Ovary (tissue), 9 donors: ENCODE measurements around the gene RAB28. TPM values are rescaled to one million over a fixed set of nuclear protein-coding genes. Genes with fewer than 3 reads are reported as not detected.

Experiments
- DNase-seq, 5 donors: peaks; one replicate each; pipeline ENCODE4 v3.0.0-alpha.2; 2019 to 2020
- H3K27ac ChIP-seq, 2 donors: fragments of 200-600 bp; one replicate each; pipeline versions ENCODE4 v1.5.1 to v1.8.0; 2019 to 2022
- H3K27me3 ChIP-seq: fragments of 200-600 bp; one replicate; pipeline ENCODE4 v1.8.0; 2022
- H3K36me3 ChIP-seq: fragments of 200-600 bp; sonication (generic); one replicate; pipeline ENCODE4 v1.5.1; 2019
- H3K4me1 ChIP-seq: one replicate; pipeline ENCODE4 v1.8.1; 2013; ENCODE audit warnings: mild to moderate bottlenecking, moderate library complexity; ENCODE audit not compliant: insufficient read depth
- H3K4me3 ChIP-seq: fragments of 200-600 bp; sonication (generic); one replicate; pipeline ENCODE4 v1.5.1; 2017
- H3K9me3 ChIP-seq, 2 donors: fragments of 200-600 bp in 1 of 2; sonication (generic) in 1 of 2; one replicate each; pipeline versions ENCODE4 v1.5.1 to v1.8.1; 2013 to 2019; ENCODE audit warnings: mild to moderate bottlenecking in 1 of 2, moderate library complexity in 1 of 2
- EP300 ChIP-seq: sonication (generic); formaldehyde crosslinking; IDR thresholded peaks from one replicate; pipeline ENCODE4 v1.6.1; 2017; ENCODE audit warnings: antibody characterized with exemption
- POLR2A ChIP-seq: fragments of 450-650 bp; IDR thresholded peaks from one replicate; pipeline ENCODE4 v1.6.1; 2017; ENCODE audit warnings: antibody characterized with exemption, mild to moderate bottlenecking, moderate library complexity
- WGBS, 3 donors: extraction: QIAGEN DNeasy Blood & Tissue Kit in 1 of 3; methylation state at CpG; one replicate each; pipeline versions ENCODE4 v1.1.5 to v1.1.7; 2013 to 2017; 5-methylcytosine and 5-hydroxymethylcytosine counted together
- intact Hi-C, 4 donors: fragments of 100-400 bp; cut with DNase I; formaldehyde crosslinking; loops; one replicate each; pipeline versions ENCODE4 v1.11.0 to v1.15.1; 2022 to 2023
- polyA plus RNA-seq, 2 donors: library from polyadenylated mRNA; stranded (reverse); fragments of 200-250 nt in 1 of 2; fragments of 350-450 nt in 1 of 2; fragmentation: Illumina TruSeq in 1 of 2; extraction: RNeasy Lipid Tissue Mini Kit (QIAGEN cat#74804) in 1 of 2; gene quantifications; one replicate each; pipeline ENCODE4 v1.2.3, GENCODE V29; 2013 to 2014
- total RNA-seq, 7 donors: library from RNA; depleted of rRNA in 2 of 7; stranded (reverse); fragments of >200 nt in 2 of 7; fragmentation: NEBNext Ultra II Directional in 3 of 7; extraction: Animal tissue kit (Norgen Biotek cat#: 25700) in 3 of 7; gene quantifications; one replicate each; pipeline versions ENCODE4 v1.1.0 to v1.2.4, GENCODE V29; 2016 to 2023
- TF ChIP-seq, protein P1 (sequence below), 3 donors: fragments of 450-650 bp in 2 of 3; fragments of 200-600 bp in 1 of 3; IDR thresholded peaks; one replicate each; pipeline versions ENCODE4 v1.5.1 to v1.8.0; 2016 to 2022; ENCODE audit warnings: antibody characterized with exemption in 3 of 3, mild to moderate bottlenecking in 1 of 3
- donor health status: DM: no; HTN: no; CAD: no; lungs with moderate emphysema.
- donor health status: DM: no; HTN: no; CAD: no.
- donor health status: Bipolar disorder and iron deficiency.
- donor health status: DM: yes; HTN: yes; CAD: no.
- donor health status: DM: no; HTN: no; CAD: no.
- donor health status: DM: yes; HTN: yes; CAD: no.

The RAB28 gene
- total and polyA plus RNA-seq, 9 donors = 17.4 to 24.2 (median 20.0) TPM

DNA sequence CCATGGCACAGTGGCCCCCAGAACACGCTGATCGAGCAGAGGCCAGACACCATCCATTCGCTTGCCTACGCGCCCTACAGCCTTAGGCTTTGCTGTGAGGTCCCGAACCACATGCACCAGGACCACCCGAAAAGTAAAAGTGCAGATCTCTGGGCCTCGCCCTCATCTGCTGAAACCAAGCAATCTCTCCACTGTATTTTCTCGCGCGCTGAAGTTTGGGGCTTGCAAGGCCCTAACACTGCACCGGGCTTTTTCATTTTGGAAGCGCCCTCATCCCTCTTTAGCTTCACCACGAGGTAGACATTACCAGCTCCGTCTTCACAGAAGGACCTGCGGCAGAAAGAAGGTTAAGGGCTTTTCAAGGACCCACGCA is 39.0 kb upstream of the RAB28 start:
- no peaks in the 10 kb centered on the region for H3K27me3 ChIP-seq
- no peaks in the 10 kb centered on the region for H3K36me3 ChIP-seq
- peaks cover 0 to 19% of the 10 kb centered on the region in 2 donors for H3K9me3 ChIP-seq
- DNase-seq = no peak
- H3K27ac ChIP-seq = no peak overlapping the region
- no peak overlapping the region for H3K4me3 ChIP-seq
- TF ChIP-seq EP300 (no peak), POLR2A (no peak)
- TF ChIP-seq, protein P1, sequence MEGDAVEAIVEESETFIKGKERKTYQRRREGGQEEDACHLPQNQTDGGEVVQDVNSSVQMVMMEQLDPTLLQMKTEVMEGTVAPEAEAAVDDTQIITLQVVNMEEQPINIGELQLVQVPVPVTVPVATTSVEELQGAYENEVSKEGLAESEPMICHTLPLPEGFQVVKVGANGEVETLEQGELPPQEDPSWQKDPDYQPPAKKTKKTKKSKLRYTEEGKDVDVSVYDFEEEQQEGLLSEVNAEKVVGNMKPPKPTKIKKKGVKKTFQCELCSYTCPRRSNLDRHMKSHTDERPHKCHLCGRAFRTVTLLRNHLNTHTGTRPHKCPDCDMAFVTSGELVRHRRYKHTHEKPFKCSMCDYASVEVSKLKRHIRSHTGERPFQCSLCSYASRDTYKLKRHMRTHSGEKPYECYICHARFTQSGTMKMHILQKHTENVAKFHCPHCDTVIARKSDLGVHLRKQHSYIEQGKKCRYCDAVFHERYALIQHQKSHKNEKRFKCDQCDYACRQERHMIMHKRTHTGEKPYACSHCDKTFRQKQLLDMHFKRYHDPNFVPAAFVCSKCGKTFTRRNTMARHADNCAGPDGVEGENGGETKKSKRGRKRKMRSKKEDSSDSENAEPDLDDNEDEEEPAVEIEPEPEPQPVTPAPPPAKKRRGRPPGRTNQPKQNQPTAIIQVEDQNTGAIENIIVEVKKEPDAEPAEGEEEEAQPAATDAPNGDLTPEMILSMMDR (IDR thresholded peaks at IDR 0.05) = no peak
- intact Hi-C loops = no loop called here
- WGBS, 3 donors = 4 to 7% (median 5%) methylated on average over 17 of the region's 17 CpGs
- no peaks in the 10 kb centered on the region for H3K4me1 ChIP-seq

DNA sequence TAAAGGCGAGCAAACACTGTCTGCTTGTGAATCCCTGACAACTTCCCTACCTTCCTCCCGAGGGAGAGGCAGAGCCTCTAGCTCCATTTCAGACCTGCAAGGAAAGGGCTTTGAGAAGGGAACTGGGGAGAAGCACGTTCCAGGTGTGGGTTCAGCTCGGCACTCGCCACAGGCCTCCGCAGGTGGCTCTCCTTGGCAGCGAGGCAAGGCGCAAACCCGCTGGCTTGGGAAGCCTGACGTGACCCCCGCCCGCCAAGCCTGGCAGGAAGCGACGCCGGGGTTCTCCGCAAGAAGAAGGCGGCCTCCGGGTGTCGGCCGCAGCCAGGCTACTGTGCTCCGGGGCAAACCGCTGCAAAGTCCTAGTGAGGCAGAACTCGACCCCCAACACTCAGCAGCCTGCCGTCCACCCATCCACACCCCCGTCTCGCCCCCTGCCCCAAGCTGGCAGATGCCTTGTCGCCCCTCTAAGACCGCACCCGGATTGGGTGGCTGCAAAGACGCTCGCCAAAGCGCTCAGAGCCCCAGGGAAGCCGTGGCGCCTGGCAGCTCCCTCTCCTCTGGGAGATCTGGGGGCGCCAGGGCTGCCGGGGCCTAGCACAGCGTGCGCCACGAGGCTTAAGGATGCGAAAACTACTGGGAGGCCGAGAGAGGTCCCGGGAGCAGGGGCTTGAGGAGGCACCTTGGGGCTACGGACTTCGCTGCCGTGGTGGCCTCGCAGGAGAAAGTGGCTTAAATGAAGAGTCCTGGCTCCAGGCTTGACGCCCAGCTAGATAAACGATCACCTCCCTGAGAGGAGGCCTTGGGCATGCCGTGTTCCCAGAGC is 38.4 kb upstream of the RAB28 start:
- H3K9me3 ChIP-seq = peaks cover 0 to 19% of the 10 kb centered on the region in 2 donors
- no peak overlapping the region for H3K27ac ChIP-seq
- H3K36me3 ChIP-seq = no peaks in the 10 kb centered on the region
- intact Hi-C loops = no loop called here
- WGBS, 3 donors = 2 to 4% (median 3%) methylated on average over 38 to 49 of the region's 49 CpGs
- H3K4me3 ChIP-seq = no peak overlapping the region
- TF ChIP-seq, protein P1 (IDR thresholded peaks at IDR 0.05) = no peak
- TF ChIP-seq EP300 = no peak
- no peak for TF ChIP-seq POLR2A
- H3K27me3 ChIP-seq = no peaks in the 10 kb centered on the region
- H3K4me1 ChIP-seq = no peaks in the 10 kb centered on the region
- no peak for DNase-seq

DNA sequence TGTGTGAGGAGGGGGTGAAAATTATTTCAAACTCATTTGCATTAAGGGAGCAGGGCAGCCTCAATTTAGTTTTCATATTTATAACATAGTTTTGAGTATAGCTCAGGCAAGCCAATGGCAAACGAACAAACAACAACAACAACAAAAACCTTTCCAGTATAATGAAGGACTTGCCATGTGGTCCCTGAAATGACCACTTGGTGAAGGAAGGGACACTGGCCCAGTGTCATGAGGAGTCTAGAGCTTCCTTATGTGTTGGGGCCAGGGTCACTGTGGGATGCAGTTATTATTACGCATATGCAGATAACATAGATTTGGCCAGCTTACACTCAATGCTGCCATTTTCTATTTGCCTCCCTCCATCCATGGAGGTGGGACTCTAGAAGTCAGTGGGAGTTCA is 36.9 kb upstream of the RAB28 start:
- H3K27ac ChIP-seq = no peak overlapping the region
- no peaks in the 10 kb centered on the region for H3K36me3 ChIP-seq
- WGBS, 3 donors = 34 to 62% (median 38%) methylated on average over 2 of the region's 2 CpGs
- no peak for DNase-seq
- H3K27me3 ChIP-seq = no peaks in the 10 kb centered on the region
- no peak overlapping the region for H3K4me3 ChIP-seq
- H3K4me1 ChIP-seq = no peaks in the 10 kb centered on the region
- TF ChIP-seq POLR2A = no peak
- no peak for TF ChIP-seq EP300
- TF ChIP-seq, protein P1 (IDR thresholded peaks at IDR 0.05) = no peak
- intact Hi-C loops = no loop called here
- H3K9me3 ChIP-seq = peaks cover 0 to 19% of the 10 kb centered on the region in 2 donors

DNA sequence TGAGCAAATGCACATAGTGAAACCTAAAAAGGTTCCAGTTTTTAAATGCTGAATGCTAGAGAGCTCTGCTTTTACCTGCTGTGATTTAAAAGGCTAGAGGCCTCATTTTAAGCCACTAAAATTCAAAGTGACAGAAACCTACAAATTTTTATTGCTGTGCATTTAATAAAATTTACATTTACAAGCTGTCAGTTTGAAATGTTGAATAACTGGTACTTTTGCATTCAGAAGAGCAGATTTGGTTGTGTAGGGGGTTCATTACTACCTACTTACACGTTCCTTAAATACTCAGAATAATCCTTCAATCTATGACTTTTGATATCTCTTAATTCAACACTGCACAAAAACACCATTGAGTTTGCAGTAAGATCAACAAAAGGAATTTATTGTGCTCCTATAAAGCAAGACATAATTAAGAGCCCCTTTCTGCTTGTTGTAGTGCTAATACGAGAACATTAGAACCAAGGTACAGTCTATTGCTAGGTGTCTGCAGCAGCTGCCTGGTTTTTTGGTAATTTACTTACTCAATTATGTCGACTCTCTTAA is 32.2 kb upstream of the RAB28 start:
- TF ChIP-seq EP300 = no peak
- TF ChIP-seq POLR2A = no peak
- TF ChIP-seq, protein P1 (IDR thresholded peaks at IDR 0.05) = no peak

More for the DNA sequence above, 32.2 kb upstream of the RAB28 start:
- WGBS, 3 donors = 68 to 73% (median 71%) methylated on average over 3 of the region's 3 CpGs
- intact Hi-C loops = no loop called here
- Histone ChIP-seq H3K9me3 (no peaks in the 10 kb centered on the region), H3K4me3 (no peak overlapping the region), H3K4me1 (no peaks in the 10 kb centered on the region), H3K27ac (no peak overlapping the region), H3K27me3 (no peaks in the 10 kb centered on the region), H3K36me3 (no peaks in the 10 kb centered on the region)
- no peak for DNase-seq
